22Rv1 (cell line): ENCODE data around the gene PPARD.

Experiments
- CTCF ChIP-seq: fragments of 450-650 bp; IDR thresholded peaks from 2 replicates; pipeline ENCODE4 v1.5.1; 2017; ENCODE audit warnings: mild to moderate bottlenecking
- ZFX ChIP-seq: fragments of 450-650 bp; IDR thresholded peaks from 2 replicates; pipeline ENCODE4 v1.6.1; 2017; ENCODE audit warnings: antibody characterized with exemption, borderline replicate concordance

GRCh38 chr6:35436071-35436857 lies 93.9 kb downstream of the PPARD start:
- no peak for TF ChIP-seq CTCF
- no peak for TF ChIP-seq ZFX
